Psoas muscle (tissue), 8 donors: Measurements from ENCODE around the gene PCDHAC1. TPM values are rescaled to one million over a fixed set of nuclear protein-coding genes. Genes with fewer than 3 reads are reported as not detected.
"Not testable (repeated sequence)": the region's sequence is repeated elsewhere in the genome, so short reads cannot be mapped to it uniquely, and the experiment has no call there.

ENCODE experiments used
- ATAC-seq, 4 donors: fragments of 200-7000 bp; cut with Tn5 transposase; one replicate each; pipeline ENCODE4 v1.9.1; 2020; ENCODE audit warnings: moderate library complexity in 3 of 4, mild to moderate bottlenecking in 2 of 4
- DNase-seq, 2 donors: peaks; one replicate each; pipeline ENCODE4 v3.0.0-alpha.2; 2020
- H3K27ac ChIP-seq: fragments of 200-600 bp; one replicate; pipeline ENCODE4 v1.8.0; 2022
- H3K27me3 ChIP-seq, 3 donors: fragments of 200-600 bp in 1 of 3; one replicate each; pipeline versions ENCODE4 v1.6.1 to v1.8.0; 2013 to 2022; ENCODE audit warnings: low read length in 2 of 3, mild to moderate bottlenecking in 2 of 3, moderate library complexity in 1 of 3; ENCODE audit not compliant: insufficient read depth in 3 of 3
- H3K36me3 ChIP-seq, 2 donors: fragments of 200-600 bp in 1 of 2; one replicate each; pipeline versions ENCODE4 v1.6.1 to v1.8.0; 2013 to 2022; ENCODE audit warnings: low read depth in 1 of 2, mild to moderate bottlenecking in 1 of 2, moderate library complexity in 1 of 2; ENCODE audit not compliant: insufficient read depth in 1 of 2
- H3K4me1 ChIP-seq: fragments of 200-600 bp; one replicate; pipeline ENCODE4 v1.8.0; 2022
- H3K4me3 ChIP-seq: fragments of 200-600 bp; one replicate; pipeline ENCODE4 v1.8.0; 2022; ENCODE audit warnings: mild to moderate bottlenecking
- H3K9me3 ChIP-seq: fragments of 200-600 bp; one replicate; pipeline ENCODE4 v1.8.0; 2022
- WGBS, 3 donors: extraction: QIAGEN DNeasy Blood & Tissue Kit; methylation state at CpG; one replicate each; pipeline versions ENCODE4 v1.1.6 to v1.1.7; 2013; 5-methylcytosine and 5-hydroxymethylcytosine counted together
- intact Hi-C, 2 donors: fragments of 100-400 bp; cut with DNase I; formaldehyde crosslinking; loops; one replicate each; pipeline versions ENCODE4 v1.11.0 to v1.14.2; 2022
- long read RNA-seq, 2 donors: library from polyadenylated mRNA; unstranded; transcript quantifications; one replicate each; pipeline ENCODE4 v2.0.0, GENCODE V29; 2021
- polyA plus RNA-seq, 3 donors: library from polyadenylated mRNA; stranded (reverse); fragments of 200-250 nt; gene quantifications; one replicate each; pipeline ENCODE4 v1.2.3, GENCODE V29; 2013
- total RNA-seq, 4 donors: library from RNA; stranded (reverse); fragmentation: NEBNext Ultra II Directional in 2 of 4; extraction: Animal tissue kit (Norgen Biotek cat#: 25700) in 2 of 4; gene quantifications; one replicate each; pipeline versions ENCODE4 v1.2.1 to v1.2.4, GENCODE V29; 2021 to 2023
- TF ChIP-seq, protein P1 (sequence below): fragments of 200-600 bp; IDR thresholded peaks from one replicate; pipeline ENCODE4 v1.8.0; 2022; ENCODE audit warnings: antibody characterized with exemption
- donor health status: healthy with polysubstance abuse.
- donor health status: DM: no; HTN: no; CAD: no; lungs with moderate emphysema.
- donor health status: Bipolar disorder and iron deficiency.
- donor health status: healthy.
- donor health status: DM: yes; HTN: yes; CAD: no.
- donor health status: DM: no; HTN: no; CAD: no.
- donor health status: DM: no; HTN: no; CAD: no.
- donor health status: DM: yes; HTN: yes; CAD: no.

Gene PCDHAC1, protein sequence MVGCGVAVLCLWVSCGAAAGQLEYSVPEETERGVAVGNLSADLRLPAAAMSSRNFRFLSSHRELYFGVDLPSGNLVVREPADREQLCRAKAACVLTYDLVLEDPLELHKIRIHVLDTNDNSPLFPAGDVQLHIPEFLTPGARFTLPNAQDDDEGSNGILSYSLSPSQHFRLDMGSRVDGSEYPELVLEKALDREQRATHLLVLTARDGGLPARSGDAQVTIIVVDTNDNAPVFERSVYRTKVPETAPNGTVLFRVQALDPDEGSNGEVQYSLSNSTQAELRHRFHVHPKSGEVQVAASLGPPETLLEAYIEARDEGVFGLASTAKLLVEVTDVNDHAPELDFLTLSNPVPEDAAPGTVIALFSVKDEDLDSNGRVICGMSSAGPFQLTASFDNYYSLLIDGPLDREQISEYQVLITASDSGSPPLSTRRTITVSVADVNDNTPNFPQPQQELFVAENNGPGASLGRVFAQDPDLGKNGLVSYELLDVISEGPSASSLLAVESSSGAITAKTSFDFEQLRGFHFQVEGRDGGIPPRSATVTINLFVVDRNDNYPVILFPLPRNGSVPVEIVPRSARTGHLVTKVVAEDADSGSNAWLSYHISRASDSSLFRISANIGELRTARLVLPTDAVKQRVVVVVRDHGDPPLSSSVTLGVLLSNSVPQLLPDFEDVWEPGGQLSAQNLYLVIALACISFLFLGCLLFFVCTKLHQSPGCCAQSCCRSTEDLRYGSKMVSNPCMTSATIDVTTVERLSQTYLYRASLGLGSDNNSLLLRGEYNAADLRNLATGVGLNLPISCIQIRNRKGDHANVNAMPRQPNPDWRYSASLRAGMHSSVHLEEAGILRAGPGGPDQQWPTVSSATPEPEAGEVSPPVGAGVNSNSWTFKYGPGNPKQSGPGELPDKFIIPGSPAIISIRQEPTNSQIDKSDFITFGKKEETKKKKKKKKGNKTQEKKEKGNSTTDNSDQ
- under 1 TPM; 0.07 to 0.36 (median 0.10) TPM for total RNA-seq
- under 1 TPM in 1 of 3 donors, not detected in 2; 0.01 TPM for polyA plus RNA-seq
- long read RNA-seq, donor 1: 0 reads
- long read RNA-seq, donor 2: 0 reads

DNA sequence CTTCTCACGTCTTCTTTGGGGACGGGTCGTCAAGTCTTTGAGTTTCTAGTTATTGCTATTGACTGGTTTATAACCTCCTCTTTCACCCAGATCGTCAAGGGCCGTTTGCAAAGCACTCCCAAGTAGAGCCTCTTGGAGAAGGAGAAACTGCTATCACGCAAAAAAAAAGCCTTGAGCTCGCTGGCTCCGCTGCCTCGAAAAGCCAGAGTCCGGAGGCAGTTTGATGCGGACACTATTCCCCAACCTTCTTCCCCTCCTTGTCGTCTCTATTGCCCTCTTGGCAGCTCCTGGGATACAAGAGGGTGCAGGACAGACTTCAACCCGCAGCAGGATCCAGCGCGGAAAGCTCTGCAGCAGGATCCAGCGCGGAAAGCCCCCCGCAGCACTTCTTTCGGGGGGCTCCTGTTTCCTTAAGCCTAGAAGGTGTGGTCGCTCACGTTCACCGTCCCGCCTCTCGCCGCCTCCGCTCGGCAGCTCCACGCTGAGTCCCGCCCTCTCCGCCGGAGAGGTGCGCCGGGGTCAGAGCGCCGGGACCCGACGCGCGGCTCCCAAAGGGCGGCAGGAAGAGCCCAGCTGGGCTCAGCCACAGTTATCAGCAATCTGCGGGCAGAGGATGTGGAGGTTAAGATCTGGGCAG, at the start of gene PCDHAC1:
Gene PCDHAC1 (plus strand): TSS at position 494 of the 637 bp plus-strand sequence. CDS start 594 bp downstream, outside the sequence.
- peaks cover 6 to 55% (median 13%) of the 10 kb centered on the region in 3 donors for H3K27me3 ChIP-seq
- H3K4me1 ChIP-seq: no peaks in the 10 kb centered on the region
- H3K36me3 ChIP-seq: no peaks in the 10 kb centered on the region
- H3K27ac ChIP-seq: no peak within 1 kb of the TSS
- DNase-seq (no peak), ATAC-seq (peak in 3 of 4 donors; percentile 13 to 17 (median 13))
- peak within 1 kb of the TSS; percentile 59 for H3K4me3 ChIP-seq
- intact Hi-C loops: no loop called here
- WGBS, 3 donors: 1 to 2% (median 1%) methylated on average over 41 of the region's 41 CpGs
- TF ChIP-seq, protein P1, sequence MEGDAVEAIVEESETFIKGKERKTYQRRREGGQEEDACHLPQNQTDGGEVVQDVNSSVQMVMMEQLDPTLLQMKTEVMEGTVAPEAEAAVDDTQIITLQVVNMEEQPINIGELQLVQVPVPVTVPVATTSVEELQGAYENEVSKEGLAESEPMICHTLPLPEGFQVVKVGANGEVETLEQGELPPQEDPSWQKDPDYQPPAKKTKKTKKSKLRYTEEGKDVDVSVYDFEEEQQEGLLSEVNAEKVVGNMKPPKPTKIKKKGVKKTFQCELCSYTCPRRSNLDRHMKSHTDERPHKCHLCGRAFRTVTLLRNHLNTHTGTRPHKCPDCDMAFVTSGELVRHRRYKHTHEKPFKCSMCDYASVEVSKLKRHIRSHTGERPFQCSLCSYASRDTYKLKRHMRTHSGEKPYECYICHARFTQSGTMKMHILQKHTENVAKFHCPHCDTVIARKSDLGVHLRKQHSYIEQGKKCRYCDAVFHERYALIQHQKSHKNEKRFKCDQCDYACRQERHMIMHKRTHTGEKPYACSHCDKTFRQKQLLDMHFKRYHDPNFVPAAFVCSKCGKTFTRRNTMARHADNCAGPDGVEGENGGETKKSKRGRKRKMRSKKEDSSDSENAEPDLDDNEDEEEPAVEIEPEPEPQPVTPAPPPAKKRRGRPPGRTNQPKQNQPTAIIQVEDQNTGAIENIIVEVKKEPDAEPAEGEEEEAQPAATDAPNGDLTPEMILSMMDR: no peak
- no peaks in the 10 kb centered on the region for H3K9me3 ChIP-seq

DNA sequence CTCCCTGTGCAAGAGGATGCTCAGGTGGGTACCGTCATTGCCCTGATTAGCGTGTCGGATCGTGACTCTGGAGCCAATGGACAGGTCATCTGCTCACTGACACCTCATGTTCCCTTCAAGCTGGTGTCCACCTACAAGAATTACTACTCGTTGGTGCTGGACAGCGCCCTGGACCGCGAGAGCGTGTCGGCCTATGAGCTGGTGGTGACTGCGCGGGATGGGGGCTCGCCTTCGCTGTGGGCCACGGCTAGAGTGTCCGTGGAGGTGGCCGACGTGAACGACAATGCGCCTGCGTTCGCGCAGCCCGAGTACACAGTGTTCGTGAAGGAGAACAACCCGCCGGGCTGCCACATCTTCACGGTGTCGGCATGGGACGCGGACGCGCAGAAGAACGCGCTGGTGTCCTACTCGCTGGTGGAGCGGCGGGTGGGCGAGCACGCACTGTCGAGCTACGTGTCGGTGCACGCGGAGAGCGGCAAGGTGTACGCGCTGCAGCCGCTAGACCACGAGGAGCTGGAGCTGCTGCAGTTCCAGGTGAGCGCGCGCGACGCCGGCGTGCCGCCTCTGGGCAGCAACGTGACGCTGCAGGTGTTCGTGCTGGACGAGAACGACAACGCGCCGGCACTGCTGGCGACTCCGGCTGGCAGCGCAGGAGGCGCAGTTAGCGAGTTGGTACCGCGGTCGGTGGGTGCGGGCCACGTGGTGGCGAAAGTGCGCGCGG, 49.4 kb upstream of the PCDHAC1 start:
- H3K27ac ChIP-seq, DNase-seq, H3K4me1 ChIP-seq, H3K9me3 ChIP-seq, intact Hi-C loops, ATAC-seq, H3K4me3 ChIP-seq, H3K36me3 ChIP-seq: not testable (repeated sequence)
- H3K27me3 ChIP-seq: peaks cover 0 to 37% (median 2%) of the 10 kb centered on the region in 3 donors
- 31 to 43% (median 35%) methylated on average over 75 to 80 of the region's 80 CpGs for WGBS, 3 donors

DNA sequence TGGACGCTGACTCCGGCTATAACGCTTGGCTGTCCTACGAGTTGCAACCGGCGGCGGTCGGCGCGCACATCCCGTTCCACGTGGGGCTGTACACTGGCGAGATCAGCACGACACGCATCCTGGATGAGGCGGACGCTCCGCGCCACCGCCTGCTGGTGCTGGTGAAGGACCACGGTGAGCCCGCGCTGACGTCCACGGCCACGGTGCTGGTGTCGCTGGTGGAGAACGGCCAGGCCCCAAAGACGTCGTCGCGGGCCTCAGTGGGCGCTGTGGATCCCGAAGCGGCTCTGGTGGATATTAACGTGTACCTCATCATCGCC, 48.9 kb upstream of the PCDHAC1 start:
- Histone ChIP-seq H3K36me3 (no peaks in the 10 kb centered on the region), H3K4me3 (no peak overlapping the region), H3K9me3 (peaks cover 4% of the 10 kb centered on the region), H3K4me1 (no peaks in the 10 kb centered on the region), H3K27me3 (peaks cover 0 to 42% (median 2%) of the 10 kb centered on the region in 3 donors), H3K27ac (no peak overlapping the region)
- TF ChIP-seq, protein P1: no peak
- DNase-seq (no peak), ATAC-seq (no peak)
- 36 to 47% (median 42%) methylated on average over 37 of the region's 37 CpGs for WGBS, 3 donors
- intact Hi-C loops: no loop called here

DNA sequence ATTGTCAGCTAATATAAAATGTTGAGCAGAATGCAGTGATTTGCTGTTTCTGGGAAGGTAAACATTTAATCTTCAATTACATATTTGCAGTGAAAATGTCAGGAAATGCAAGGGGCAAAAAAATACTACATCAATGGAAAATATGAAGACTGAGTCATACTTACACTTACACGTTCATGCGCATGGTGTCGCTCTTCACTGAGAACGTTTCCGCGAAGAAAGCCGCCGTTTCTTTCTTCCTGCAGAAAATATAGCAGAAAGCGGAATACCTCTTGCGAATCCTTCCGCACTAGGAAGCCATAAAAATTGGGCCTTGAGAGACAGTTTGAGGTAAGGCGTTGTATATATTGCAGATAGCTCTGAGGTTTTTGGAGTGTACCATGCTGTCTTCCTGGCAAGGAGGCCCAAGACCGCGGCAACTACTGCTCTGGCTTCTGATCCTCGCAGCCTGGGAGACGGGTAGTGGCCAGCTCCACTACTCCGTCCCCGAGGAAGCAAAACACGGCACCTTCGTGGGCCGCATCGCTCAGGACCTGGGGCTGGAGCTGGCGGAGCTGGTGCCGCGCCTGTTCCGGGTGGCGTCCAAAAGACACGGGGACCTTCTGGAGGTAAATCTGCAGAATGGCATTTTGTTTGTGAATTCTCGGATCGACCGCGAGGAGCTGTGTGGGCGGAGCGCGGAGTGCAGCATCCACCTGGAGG, 44.1 kb upstream of the PCDHAC1 start, which contains the start of gene PCDHA13:
Gene PCDHA13 (plus strand): TSS at position 236 of the 702 bp plus-strand sequence. CDS start 145 bp downstream, at position 381.
- no peak within 1 kb of the TSS for H3K27ac ChIP-seq
- H3K4me3 ChIP-seq: no peak within 1 kb of the TSS
- intact Hi-C loops: no loop called here
- H3K27me3 ChIP-seq: peaks cover 0 to 15% (median 2%) of the 10 kb centered on the region in 3 donors
- ATAC-seq (no peak), DNase-seq (no peak)
- H3K4me1 ChIP-seq: no peaks in the 10 kb centered on the region
- WGBS, 3 donors: 9 to 13% (median 11%) methylated on average over 29 to 33 of the region's 35 CpGs
- H3K36me3 ChIP-seq: no peaks in the 10 kb centered on the region
- TF ChIP-seq, protein P1: no peak
- peaks cover 4% of the 10 kb centered on the region for H3K9me3 ChIP-seq
